PC-9 (cell line): Measurements from ENCODE around the gene ADGRA1.

ENCODE experiments used
- EZH2 ChIP-seq: fragments of 200-600 bp; sonication (generic); IDR thresholded peaks from 2 replicates; pipeline ENCODE4 v1.8.0; 2017; ENCODE audit warnings: antibody characterized with exemption, low read depth
- TF ChIP-seq, protein P1 (sequence below): fragments of 200-600 bp; sonication (generic); conservative IDR thresholded peaks from 2 replicates; pipeline ENCODE4 v1.6.1; 2017; ENCODE audit warnings: mixed run types, antibody characterized with exemption, mild to moderate bottlenecking, moderate library complexity

GRCh38 chr10:133046390-133046765 is 41.3 kb upstream of the ADGRA1 start:
- TF ChIP-seq, protein P1, sequence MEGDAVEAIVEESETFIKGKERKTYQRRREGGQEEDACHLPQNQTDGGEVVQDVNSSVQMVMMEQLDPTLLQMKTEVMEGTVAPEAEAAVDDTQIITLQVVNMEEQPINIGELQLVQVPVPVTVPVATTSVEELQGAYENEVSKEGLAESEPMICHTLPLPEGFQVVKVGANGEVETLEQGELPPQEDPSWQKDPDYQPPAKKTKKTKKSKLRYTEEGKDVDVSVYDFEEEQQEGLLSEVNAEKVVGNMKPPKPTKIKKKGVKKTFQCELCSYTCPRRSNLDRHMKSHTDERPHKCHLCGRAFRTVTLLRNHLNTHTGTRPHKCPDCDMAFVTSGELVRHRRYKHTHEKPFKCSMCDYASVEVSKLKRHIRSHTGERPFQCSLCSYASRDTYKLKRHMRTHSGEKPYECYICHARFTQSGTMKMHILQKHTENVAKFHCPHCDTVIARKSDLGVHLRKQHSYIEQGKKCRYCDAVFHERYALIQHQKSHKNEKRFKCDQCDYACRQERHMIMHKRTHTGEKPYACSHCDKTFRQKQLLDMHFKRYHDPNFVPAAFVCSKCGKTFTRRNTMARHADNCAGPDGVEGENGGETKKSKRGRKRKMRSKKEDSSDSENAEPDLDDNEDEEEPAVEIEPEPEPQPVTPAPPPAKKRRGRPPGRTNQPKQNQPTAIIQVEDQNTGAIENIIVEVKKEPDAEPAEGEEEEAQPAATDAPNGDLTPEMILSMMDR, result no peak
- TF ChIP-seq EZH2, result no peak
